RWPE2 (cell line): ENCODE results near the gene DNAJC25.

ENCODE experiments used
- ATAC-seq: fragments of 200-7000 bp; cut with Tn5 transposase; 3 replicates; pipeline ENCODE4 v1.9.1; 2021; ENCODE audit warnings: low read depth
- DNase-seq: peaks from one replicate; pipeline ENCODE4 v3.0.0-alpha.2; 2020; ENCODE audit warnings: low spot score
- H3K27ac ChIP-seq: fragments of 450-650 bp; 2 replicates; pipeline ENCODE4 v1.5.1; 2017; ENCODE audit warnings: mild to moderate bottlenecking; ENCODE audit not compliant: poor library complexity, severe bottlenecking
- H3K27me3 ChIP-seq: fragments of 250-450 bp; sonication (Bioruptor Pico); 2 replicates; pipeline ENCODE4 v1.5.1; 2021; ENCODE audit warnings: mild to moderate bottlenecking, moderate library complexity; ENCODE audit not compliant: insufficient read depth, poor library complexity, severe bottlenecking
- H3K36me3 ChIP-seq: fragments of 250-450 bp; sonication (Bioruptor Pico); 2 replicates; pipeline ENCODE4 v1.5.1; 2020; ENCODE audit warnings: low read depth, mild to moderate bottlenecking, moderate library complexity
- H3K4me1 ChIP-seq: fragments of 250-450 bp; sonication (Bioruptor Pico); 2 replicates; pipeline ENCODE4 v1.5.1; 2021; ENCODE audit warnings: mild to moderate bottlenecking, moderate library complexity; ENCODE audit not compliant: insufficient read depth, poor library complexity, severe bottlenecking
- H3K4me3 ChIP-seq: fragments of 250-450 bp; sonication (Bioruptor Pico); 2 replicates; pipeline ENCODE4 v1.5.1; 2021; ENCODE audit warnings: mild to moderate bottlenecking, moderate library complexity; ENCODE audit not compliant: severe bottlenecking
- H3K9me3 ChIP-seq: fragments of 250-450 bp; sonication (Bioruptor Pico); 2 replicates; pipeline ENCODE4 v1.5.1; 2021; ENCODE audit warnings: mild to moderate bottlenecking, moderate library complexity; ENCODE audit not compliant: severe bottlenecking
- CTCF ChIP-seq: fragments of 450-650 bp; IDR thresholded peaks from one replicate; pipeline ENCODE4 v1.5.1; 2017; ENCODE audit warnings: mild to moderate bottlenecking, moderate library complexity; ENCODE audit not compliant: poor library complexity, severe bottlenecking

The DNAJC25 gene

GRCh38 chr9:111631214-111631971 lies at the start of gene DNAJC25:
DNAJC25 (plus strand) TSS chr9:111631334; CDS start chr9:111631408, 74 bp downstream.
- TF ChIP-seq CTCF: no peak
- Histone ChIP-seq H3K4me1 (peaks cover 12% of the 10 kb centered on the region), H3K36me3 (0 out of 2 replicates have a peak, but pooled peaks cover 4% of the 10 kb centered on the region), H3K27me3 (no peaks in the 10 kb centered on the region), H3K9me3 (no peaks in the 10 kb centered on the region), H3K27ac (peak within 1 kb of the TSS; percentile 48), H3K4me3 (peak within 1 kb of the TSS; percentile 91)
- ATAC-seq: peak; percentile 96
- DNase-seq: peak; percentile 97

- Histone ChIP-seq H3K9me3 (no peaks in the 10 kb centered on the region), H3K27ac (no peak overlapping the region), H3K4me3 (no peak overlapping the region), H3K27me3 (no peaks in the 10 kb centered on the region), H3K36me3 (peaks cover 85% of the 10 kb centered on the region), H3K4me1 (no peaks in the 10 kb centered on the region)
- no peak for TF ChIP-seq CTCF
- ATAC-seq (no peak), DNase-seq (no peak)
Measured at GRCh38 chr9:111582888-111583287, 48.2 kb upstream of the DNAJC25 start.

GRCh38 chr9:111586378-111586777 lies 44.8 kb upstream of the DNAJC25 start:
- H3K27me3 ChIP-seq: no peaks in the 10 kb centered on the region
- ATAC-seq (no peak), DNase-seq (no peak)
- H3K4me3 ChIP-seq: no peak overlapping the region
- H3K9me3 ChIP-seq: no peaks in the 10 kb centered on the region
- no peaks in the 10 kb centered on the region for H3K4me1 ChIP-seq
- H3K27ac ChIP-seq: no peak overlapping the region
- H3K36me3 ChIP-seq: peaks cover 76% of the 10 kb centered on the region
- TF ChIP-seq CTCF: no peak

GRCh38 chr9:111588846-111589245 lies 42.3 kb upstream of the DNAJC25 start:
- ATAC-seq: no peak
- TF ChIP-seq CTCF: no peak
- Histone ChIP-seq H3K9me3 (no peaks in the 10 kb centered on the region), H3K27ac (no peak overlapping the region), H3K36me3 (peaks cover 68% of the 10 kb centered on the region), H3K4me1 (no peaks in the 10 kb centered on the region), H3K4me3 (no peak overlapping the region), H3K27me3 (no peaks in the 10 kb centered on the region)
- DNase-seq: no peak
